OCI-LY3 (cell line): ENCODE measurements around the gene ELOB.

ENCODE experiments used
- EZH2phosphoT487 ChIP-seq: fragments of 200-600 bp; shearing (Covaris generic); IDR thresholded peaks from 2 replicates; pipeline ENCODE4 v1.6.1; 2018; ENCODE audit warnings: antibody characterized with exemption, mixed run types, low read depth
- TF ChIP-seq, protein P1 (sequence below): fragments of 200-600, 300-600 bp; sonication (generic); IDR thresholded peaks from 2 replicates; pipeline ENCODE4 v1.5.1; 2014; ENCODE audit warnings: antibody characterized with exemption, low read length, low read depth

DNA sequence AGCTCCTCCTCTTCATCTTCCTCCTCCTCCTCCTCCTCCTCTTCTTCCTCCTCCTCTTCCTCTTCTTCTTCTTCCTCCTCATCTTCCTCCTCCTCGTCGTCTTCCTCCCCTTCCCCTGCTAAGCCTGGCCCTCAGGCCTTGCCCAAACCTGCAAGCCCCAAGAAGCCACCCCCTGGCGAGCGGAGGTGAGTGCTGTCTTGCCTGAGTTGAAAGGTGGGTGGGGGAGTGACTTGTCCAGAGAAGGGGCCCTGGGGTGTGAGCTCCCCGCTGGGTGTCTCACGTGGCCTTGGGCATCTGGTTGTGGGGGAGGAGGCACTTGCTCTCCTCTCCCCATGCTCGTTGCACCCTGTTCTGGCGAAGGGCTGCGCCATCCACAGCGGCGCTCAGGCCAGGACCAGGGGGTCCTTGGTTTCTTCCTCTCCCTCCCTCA, 8.0 kb downstream of the ELOB start:
- TF ChIP-seq, protein P1, sequence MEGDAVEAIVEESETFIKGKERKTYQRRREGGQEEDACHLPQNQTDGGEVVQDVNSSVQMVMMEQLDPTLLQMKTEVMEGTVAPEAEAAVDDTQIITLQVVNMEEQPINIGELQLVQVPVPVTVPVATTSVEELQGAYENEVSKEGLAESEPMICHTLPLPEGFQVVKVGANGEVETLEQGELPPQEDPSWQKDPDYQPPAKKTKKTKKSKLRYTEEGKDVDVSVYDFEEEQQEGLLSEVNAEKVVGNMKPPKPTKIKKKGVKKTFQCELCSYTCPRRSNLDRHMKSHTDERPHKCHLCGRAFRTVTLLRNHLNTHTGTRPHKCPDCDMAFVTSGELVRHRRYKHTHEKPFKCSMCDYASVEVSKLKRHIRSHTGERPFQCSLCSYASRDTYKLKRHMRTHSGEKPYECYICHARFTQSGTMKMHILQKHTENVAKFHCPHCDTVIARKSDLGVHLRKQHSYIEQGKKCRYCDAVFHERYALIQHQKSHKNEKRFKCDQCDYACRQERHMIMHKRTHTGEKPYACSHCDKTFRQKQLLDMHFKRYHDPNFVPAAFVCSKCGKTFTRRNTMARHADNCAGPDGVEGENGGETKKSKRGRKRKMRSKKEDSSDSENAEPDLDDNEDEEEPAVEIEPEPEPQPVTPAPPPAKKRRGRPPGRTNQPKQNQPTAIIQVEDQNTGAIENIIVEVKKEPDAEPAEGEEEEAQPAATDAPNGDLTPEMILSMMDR: no peak
- no peak for TF ChIP-seq EZH2phosphoT487
